CD14-positive monocyte (primary cell): Measurements from ENCODE around the gene MGAT5B. TPM values are rescaled to one million over a fixed set of nuclear protein-coding genes. Genes with fewer than 3 reads are reported as not detected.

Experiments
- DNase-seq, 3 donors: peaks; one replicate each; pipeline ENCODE4 v3.0.0-alpha.2; 2011 to 2022
- H2AFZ ChIP-seq: 2 replicates; pipeline ENCODE4 v1.6.0; 2012; ENCODE audit warnings: mild to moderate bottlenecking, low read depth, low read length, inconsistent platforms; ENCODE audit not compliant: insufficient read depth, poor library complexity, severe bottlenecking
- H3K27ac ChIP-seq, 2 donors: 1 replicate in 1 of 2; 2 replicates in 1 of 2; pipeline ENCODE4 v1.5.1; 2012 to 2013; ENCODE audit warnings: low read length in 2 of 2, control low read depth in 1 of 2, inconsistent platforms in 1 of 2, low read depth in 1 of 2, mild to moderate bottlenecking in 1 of 2
- H3K27me3 ChIP-seq, 2 donors: one replicate each; pipeline versions ENCODE4 v1.6.0 to v1.6.1; 2011 to 2013; ENCODE audit warnings: low read length in 2 of 2; ENCODE audit not compliant: control insufficient read depth in 2 of 2, insufficient read depth in 2 of 2
- H3K36me3 ChIP-seq, 2 donors: replicated peaks in 1 of 2; 1 replicate in 1 of 2; 2 replicates in 1 of 2; pipeline versions ENCODE4 v1.5.1 to v1.6.1; 2012 to 2013; ENCODE audit warnings: low read length in 2 of 2, control low read depth in 1 of 2, inconsistent platforms in 1 of 2, mild to moderate bottlenecking in 1 of 2; ENCODE audit not compliant: insufficient read depth in 2 of 2, control insufficient read depth in 1 of 2
- H3K4me1 ChIP-seq, 2 donors: 1 replicate in 1 of 2; 2 replicates in 1 of 2; pipeline versions ENCODE4 v1.5.1 to v1.6.1; 2012 to 2013; ENCODE audit warnings: low read length in 2 of 2, control low read depth in 1 of 2, inconsistent platforms in 1 of 2, mild to moderate bottlenecking in 1 of 2, moderate library complexity in 1 of 2; ENCODE audit not compliant: insufficient read depth in 2 of 2, control insufficient read depth in 1 of 2
- H3K4me2 ChIP-seq: replicated peaks from 2 replicates; pipeline ENCODE3; 2012; ENCODE audit warnings: low read length, moderate library complexity, mild to moderate bottlenecking; ENCODE audit not compliant: poor library complexity, severe bottlenecking; ENCODE audit errors: extremely low read depth
- H3K4me3 ChIP-seq, 3 experiments: fragments of 200-600 bp in 1 of 3; sonication (generic) in 1 of 3; replicated peaks in 1 of 3; 1 replicate in 2 of 3; 2 replicates in 1 of 3; pipeline ENCODE4 v1.5.1; 2011 to 2013; ENCODE audit warnings: low read length in 3 of 3, mild to moderate bottlenecking in 3 of 3, control low read depth in 2 of 3, low read depth in 2 of 3, inconsistent platforms in 1 of 3, moderate library complexity in 1 of 3
- H3K79me2 ChIP-seq: 2 replicates; pipeline ENCODE4 v1.6.0; 2012; ENCODE audit warnings: mild to moderate bottlenecking, control low read depth, inconsistent platforms, low read length, moderate library complexity; ENCODE audit not compliant: insufficient read depth
- H3K9ac ChIP-seq: 2 replicates; pipeline ENCODE4 v1.6.0; 2017; ENCODE audit warnings: low read length, mild to moderate bottlenecking; ENCODE audit not compliant: insufficient read depth, poor library complexity, severe bottlenecking
- H3K9me3 ChIP-seq, 2 donors: replicated peaks in 1 of 2; 1 replicate in 1 of 2; 2 replicates in 1 of 2; pipeline versions ENCODE4 v1.5.1 to v1.6.1; 2012 to 2013; ENCODE audit warnings: low read length in 2 of 2, control low read depth in 1 of 2; ENCODE audit not compliant: control insufficient read depth in 1 of 2, insufficient read depth in 1 of 2
- H4K20me1 ChIP-seq: 2 replicates; pipeline ENCODE4 v1.6.0; 2012; ENCODE audit warnings: mild to moderate bottlenecking, low read length, control low read depth, moderate library complexity; ENCODE audit not compliant: insufficient read depth
- H3K27ac Mint-ChIP-seq, 7 donors: one replicate each; pipeline ENCODE4 v1.8.0; 2020; ENCODE audit warnings: mild to moderate bottlenecking in 7 of 7, mixed read lengths in 7 of 7, moderate library complexity in 6 of 7, inconsistent platforms in 2 of 7
- H3K27me3 Mint-ChIP-seq, 3 donors: one replicate each; pipeline ENCODE4 v1.8.0; 2021 to 2022; ENCODE audit warnings: low read depth in 3 of 3, mild to moderate bottlenecking in 3 of 3, mixed read lengths in 3 of 3, moderate library complexity in 3 of 3, inconsistent platforms in 1 of 3
- H3K36me3 Mint-ChIP-seq, 2 donors: one replicate each; pipeline ENCODE4 v1.8.0; 2020; ENCODE audit warnings: mixed read lengths in 2 of 2, inconsistent platforms in 1 of 2, mild to moderate bottlenecking in 1 of 2
- H3K4me1 Mint-ChIP-seq: one replicate; pipeline ENCODE4 v1.8.0; 2020; ENCODE audit warnings: mild to moderate bottlenecking, mixed read lengths
- H3K4me3 Mint-ChIP-seq, 2 donors: one replicate each; pipeline ENCODE4 v1.8.0; 2020; ENCODE audit warnings: mild to moderate bottlenecking in 2 of 2, mixed read lengths in 2 of 2, moderate library complexity in 1 of 2
- H3K9me3 Mint-ChIP-seq, 7 donors: one replicate each; pipeline ENCODE4 v1.8.0; 2020 to 2022; ENCODE audit warnings: mixed read lengths in 7 of 7, mild to moderate bottlenecking in 6 of 7, moderate library complexity in 6 of 7, inconsistent platforms in 2 of 7
- WGBS: methylation state at CpG from one replicate; pipeline ENCODE4 v1.1.5; 2013; ENCODE audit warnings: missing lambda C conversion rate; ENCODE audit not compliant: insufficient coverage; 5-methylcytosine and 5-hydroxymethylcytosine counted together
- intact Hi-C, 2 donors: fragments of 100-400 bp; cut with micrococcal nuclease; formaldehyde crosslinking; loops; one replicate each; pipeline versions ENCODE4 v1.15.0 to v1.15.1; 2023
- polyA plus RNA-seq, 3 donors: library from polyadenylated mRNA; depleted of rRNA in 1 of 3; unstranded in 2 of 3; stranded (reverse) in 1 of 3; fragments of 300-500 nt in 2 of 3; fragments of >200 nt in 1 of 3; fragmentation: Illumina TruSeq in 2 of 3; gene quantifications; 1 replicate in 2 of 3; 2 replicates in 1 of 3; pipeline ENCODE4 v1.2.3, GENCODE V29; 2012 to 2021
- TF ChIP-seq, protein P1 (sequence below): fragments of 200-600 bp; IDR thresholded peaks from one replicate; pipeline ENCODE4 v1.8.0; 2022; ENCODE audit warnings: antibody characterized with exemption, mild to moderate bottlenecking

Gene MGAT5B
- polyA plus RNA-seq, 3 donors: not detected

DNA sequence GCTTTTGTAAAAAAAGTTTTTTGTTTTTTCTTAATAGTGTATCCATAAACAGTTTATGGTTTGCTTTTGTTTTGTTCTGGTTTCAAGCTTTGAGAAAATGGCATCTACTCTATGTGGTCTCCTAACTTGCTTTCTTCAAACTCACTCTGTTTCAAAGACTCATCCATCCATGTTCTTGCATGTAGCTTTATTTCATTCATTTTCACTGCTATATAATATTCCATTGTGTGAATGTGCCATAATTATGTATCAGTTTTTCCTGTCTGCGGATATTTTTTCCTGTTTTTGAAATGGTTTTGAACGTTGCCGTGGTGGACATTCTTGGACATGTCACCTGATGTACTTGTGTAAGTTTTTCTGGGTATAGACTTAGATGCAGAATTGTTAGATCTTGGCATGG lies 39.1 kb downstream of the MGAT5B start:
- Histone ChIP-seq H4K20me1 (no peaks in the 10 kb centered on the region), H3K4me1 (no peaks in the 10 kb centered on the region), H2AFZ (no peak overlapping the region), H3K9ac (no peak overlapping the region), H3K27me3 (no peaks in the 10 kb centered on the region), H3K79me2 (no peaks in the 10 kb centered on the region), H3K9me3 (no peaks in the 10 kb centered on the region), H3K4me2 (no peak overlapping the region), H3K36me3 (no peaks in the 10 kb centered on the region), H3K27ac (no peak overlapping the region), H3K4me3 (no peak overlapping the region)
- no peak overlapping the region for H3K27ac Mint-ChIP-seq
- H3K9me3 Mint-ChIP-seq: peaks cover 0 to 6% (median 0%) of the 10 kb centered on the region in 7 donors
- WGBS: 93% methylated on average over 3 of the region's 3 CpGs
- H3K4me1 Mint-ChIP-seq: no peaks in the 10 kb centered on the region
- intact Hi-C loops: no loop called here
- H3K36me3 Mint-ChIP-seq: no peaks in the 10 kb centered on the region
- peaks cover 2 to 18% (median 2%) of the 10 kb centered on the region in 3 donors for H3K27me3 Mint-ChIP-seq
- TF ChIP-seq, protein P1, sequence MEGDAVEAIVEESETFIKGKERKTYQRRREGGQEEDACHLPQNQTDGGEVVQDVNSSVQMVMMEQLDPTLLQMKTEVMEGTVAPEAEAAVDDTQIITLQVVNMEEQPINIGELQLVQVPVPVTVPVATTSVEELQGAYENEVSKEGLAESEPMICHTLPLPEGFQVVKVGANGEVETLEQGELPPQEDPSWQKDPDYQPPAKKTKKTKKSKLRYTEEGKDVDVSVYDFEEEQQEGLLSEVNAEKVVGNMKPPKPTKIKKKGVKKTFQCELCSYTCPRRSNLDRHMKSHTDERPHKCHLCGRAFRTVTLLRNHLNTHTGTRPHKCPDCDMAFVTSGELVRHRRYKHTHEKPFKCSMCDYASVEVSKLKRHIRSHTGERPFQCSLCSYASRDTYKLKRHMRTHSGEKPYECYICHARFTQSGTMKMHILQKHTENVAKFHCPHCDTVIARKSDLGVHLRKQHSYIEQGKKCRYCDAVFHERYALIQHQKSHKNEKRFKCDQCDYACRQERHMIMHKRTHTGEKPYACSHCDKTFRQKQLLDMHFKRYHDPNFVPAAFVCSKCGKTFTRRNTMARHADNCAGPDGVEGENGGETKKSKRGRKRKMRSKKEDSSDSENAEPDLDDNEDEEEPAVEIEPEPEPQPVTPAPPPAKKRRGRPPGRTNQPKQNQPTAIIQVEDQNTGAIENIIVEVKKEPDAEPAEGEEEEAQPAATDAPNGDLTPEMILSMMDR: no peak
- no peak overlapping the region for H3K4me3 Mint-ChIP-seq
- DNase-seq: no peak

- Mint-ChIP-seq H3K27me3 (peaks cover 3 to 17% (median 5%) of the 10 kb centered on the region in 3 donors), H3K9me3 (peaks cover 0 to 6% (median 0%) of the 10 kb centered on the region in 7 donors), H3K4me1 (no peaks in the 10 kb centered on the region), H3K27ac (no peak overlapping the region), H3K4me3 (no peak overlapping the region), H3K36me3 (no peaks in the 10 kb centered on the region)
- no peaks in the 10 kb centered on the region for H3K27me3 ChIP-seq
- no peak overlapping the region for H2AFZ ChIP-seq
- H3K9ac ChIP-seq: no peak overlapping the region
- no peaks in the 10 kb centered on the region for H3K79me2 ChIP-seq
- WGBS: 11% methylated on average over 8 of the region's 13 CpGs
- no peak overlapping the region for H3K4me3 ChIP-seq
- no peak for DNase-seq
- H3K36me3 ChIP-seq: no peaks in the 10 kb centered on the region
- no peak overlapping the region for H3K27ac ChIP-seq
- intact Hi-C loops: no loop called here
- no peak overlapping the region for H3K4me2 ChIP-seq
- TF ChIP-seq, protein P1: no peak
- no peaks in the 10 kb centered on the region for H3K9me3 ChIP-seq
- no peaks in the 10 kb centered on the region for H3K4me1 ChIP-seq
- no peaks in the 10 kb centered on the region for H4K20me1 ChIP-seq
Measured at GRCh38 chr17:76909971-76910760, 42.0 kb downstream of the MGAT5B start.
